GM19372 (cell line): ENCODE results near the gene PRDM11.
"Not testable (repeated sequence)": the region's sequence is repeated elsewhere in the genome, so short reads cannot be mapped to it uniquely, and the experiment has no call there.

Source experiments
- ATAC-seq: cut with Tn5 transposase; IDR thresholded peaks from one replicate; pipeline ENCODE4 v1.9.1; 2021; ENCODE audit warnings: mild to moderate bottlenecking, low read depth, moderate library complexity; ENCODE audit not compliant: unreplicated experiment

Gene PRDM11

DNA sequence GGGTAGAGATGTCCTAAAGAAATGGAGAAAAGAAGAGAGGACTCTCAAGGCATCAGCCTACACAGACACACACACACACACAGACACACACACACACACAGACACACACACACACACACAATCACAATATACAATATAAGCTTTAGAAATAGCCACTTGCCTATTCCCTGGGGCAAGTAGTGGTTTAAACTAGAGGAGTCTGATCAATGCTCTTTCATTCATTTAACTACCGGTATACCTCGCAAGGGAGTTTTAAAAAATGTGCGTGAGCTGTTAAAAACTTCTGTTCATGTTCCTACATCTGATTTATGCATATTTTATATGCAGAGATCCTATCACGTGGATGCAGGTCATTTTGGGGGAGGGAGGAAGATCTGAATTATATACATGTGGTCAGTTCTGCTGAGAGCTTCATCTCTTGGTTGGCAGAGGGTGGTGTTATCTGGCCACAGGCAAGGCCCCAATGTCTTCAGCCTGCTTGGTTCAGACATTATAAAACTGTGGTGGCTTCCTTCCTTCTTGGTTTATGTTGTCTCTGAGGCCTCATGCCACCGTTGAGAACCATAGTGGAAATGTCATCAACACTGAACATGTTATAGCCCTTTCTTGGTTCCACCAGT, 83.1 kb downstream of the PRDM11 start:
- no peak for ATAC-seq

DNA sequence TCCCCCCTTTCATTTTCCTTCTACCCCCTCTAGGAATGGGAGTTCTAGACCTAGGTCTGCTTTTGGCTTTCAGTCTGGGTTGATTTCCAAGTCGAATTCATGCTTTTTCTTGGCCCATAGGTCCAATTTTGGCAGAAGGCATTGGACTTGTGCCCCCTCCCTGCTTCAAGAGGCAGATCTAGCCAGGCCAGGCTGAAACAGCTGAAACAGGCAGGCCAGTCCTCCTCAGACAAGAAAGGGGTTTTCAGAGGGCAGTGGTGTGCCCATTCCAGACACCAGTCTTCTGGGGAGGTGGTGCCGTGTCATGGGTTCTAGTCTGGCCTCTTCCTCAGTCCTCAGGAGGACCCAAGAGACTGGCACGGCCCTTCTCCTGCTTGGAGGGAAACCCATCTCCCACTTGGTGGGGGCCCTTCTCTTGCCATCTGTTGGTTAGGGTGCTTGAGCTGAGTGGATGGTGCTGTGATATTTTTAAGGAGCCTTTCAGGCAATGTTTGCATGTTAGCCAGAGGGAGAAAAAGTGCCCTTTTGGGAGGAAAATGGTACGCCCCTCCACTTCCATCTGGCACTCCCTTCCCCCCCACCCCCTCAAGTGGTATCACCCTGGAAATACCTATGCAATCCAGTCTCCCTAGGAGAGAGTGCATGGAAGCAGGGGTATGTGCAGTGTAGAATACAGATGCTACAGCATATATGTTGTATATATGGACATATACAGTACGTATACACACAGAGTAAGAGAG, 86.1 kb downstream of the PRDM11 start:
- no peak for ATAC-seq

DNA sequence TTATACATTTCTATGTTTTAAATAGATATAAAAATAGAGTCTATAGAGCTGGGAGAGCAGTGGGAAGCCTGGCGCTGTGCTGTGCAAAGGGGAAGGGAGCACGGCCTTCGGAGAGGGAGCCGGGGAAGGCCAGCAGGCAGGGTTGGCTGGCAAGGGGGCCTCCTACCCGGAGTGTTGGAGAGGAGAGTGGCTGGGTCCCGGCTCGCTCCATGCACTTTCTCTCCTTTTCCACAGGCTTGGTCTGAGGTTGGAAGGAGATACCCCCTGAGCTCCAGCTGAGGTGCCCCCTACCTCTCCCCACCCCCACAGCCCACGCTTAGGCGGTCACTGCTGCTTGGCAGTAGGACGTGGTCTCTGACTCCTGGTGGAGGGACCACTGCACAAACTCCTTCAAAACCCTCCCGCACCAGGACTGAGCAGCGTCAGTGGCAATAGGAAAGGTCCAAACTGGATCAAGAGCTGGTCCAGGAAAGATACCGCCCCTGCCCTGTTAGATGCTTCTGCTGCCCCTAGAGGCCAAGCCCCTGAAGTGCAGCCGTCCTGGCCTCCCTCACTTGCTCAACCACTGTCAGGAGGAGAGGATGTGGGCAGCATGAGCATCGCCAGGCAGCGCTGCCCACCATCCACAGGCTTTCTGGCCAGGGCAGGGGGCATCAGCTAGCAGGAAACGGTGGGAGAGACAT, 86.8 kb downstream of the PRDM11 start:
- ATAC-seq, result peak; percentile 86

DNA sequence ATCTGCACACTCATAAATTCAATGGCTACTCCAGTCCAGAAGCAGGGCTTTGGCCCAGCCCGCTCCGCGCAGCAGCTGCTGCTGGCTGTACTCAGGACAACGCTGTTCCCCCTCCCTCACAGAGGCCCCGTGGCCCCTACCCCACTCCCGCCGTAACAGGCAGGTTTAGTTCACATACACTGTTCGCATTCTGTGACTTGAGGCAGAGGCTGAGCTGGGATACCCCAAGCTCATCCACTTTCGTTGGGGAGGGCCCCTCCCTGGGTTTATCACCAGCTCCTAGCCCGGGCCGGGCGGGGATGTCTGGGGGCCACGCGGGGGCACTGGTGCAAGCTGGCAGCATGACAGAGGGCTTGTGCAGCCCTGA, 87.3 kb downstream of the PRDM11 start:
- ATAC-seq, result no peak

DNA sequence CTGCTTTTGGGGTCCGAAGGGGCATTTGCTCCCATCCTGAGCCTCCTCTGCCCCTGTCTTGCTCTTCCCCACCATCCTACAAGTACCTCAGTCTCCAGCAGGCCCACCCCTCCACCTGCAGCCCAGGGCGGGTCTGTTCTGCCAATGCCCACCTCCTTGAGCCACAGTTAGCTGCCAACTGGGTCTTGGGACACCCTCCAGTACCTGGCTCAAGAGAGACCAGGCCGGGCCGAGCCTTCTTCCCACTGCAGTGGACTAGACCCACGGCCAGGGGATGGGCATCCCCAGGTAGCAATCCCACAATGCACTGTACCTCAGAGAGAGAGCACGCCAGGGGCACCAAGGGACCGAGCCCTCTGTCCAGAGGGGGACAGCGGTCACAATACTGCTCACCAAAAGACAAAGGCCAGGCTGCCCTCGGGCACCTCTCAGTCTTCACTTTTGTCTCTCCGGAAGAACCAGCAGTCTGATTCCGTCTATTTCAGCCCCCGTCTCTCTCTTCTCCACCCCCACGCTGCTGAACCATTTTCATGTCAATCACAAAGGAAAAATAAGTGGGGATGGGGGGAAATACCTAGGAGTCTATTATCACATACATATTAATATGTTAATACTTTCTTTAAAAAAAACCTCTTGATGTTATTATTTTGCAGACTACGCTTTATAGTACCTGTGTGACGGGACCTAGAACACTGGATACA, 88.0 kb downstream of the PRDM11 start:
- ATAC-seq, result no peak

DNA sequence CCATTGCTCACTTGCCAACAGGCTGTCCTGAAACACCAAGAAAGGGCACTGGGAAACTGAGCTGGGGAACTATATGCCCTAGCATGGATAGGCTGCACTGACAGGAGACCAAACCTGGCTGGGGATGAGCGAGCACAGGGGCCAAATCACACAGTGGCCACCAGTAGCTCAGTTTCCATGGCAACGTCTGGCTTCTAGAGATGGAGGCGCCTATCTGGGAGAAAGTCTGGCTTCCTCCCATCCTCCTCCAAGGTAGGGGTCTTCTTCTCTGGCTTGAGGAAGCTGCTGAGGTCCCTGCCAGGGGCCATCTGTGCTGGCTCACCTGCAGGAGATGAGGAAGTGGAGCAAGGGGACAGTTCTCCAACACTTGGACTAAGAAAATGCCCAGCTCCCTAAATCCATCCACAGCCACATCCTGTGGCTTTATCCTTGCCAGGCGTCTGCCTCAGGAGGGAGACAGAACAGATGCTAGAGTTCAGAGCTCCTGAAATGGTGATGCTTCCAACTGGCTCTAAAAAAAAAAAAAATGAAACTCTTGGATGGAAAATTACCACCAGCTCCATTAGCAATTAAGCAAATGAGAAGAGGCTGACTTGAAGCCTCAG, 91.4 kb downstream of the PRDM11 start:
- no peak for ATAC-seq

DNA sequence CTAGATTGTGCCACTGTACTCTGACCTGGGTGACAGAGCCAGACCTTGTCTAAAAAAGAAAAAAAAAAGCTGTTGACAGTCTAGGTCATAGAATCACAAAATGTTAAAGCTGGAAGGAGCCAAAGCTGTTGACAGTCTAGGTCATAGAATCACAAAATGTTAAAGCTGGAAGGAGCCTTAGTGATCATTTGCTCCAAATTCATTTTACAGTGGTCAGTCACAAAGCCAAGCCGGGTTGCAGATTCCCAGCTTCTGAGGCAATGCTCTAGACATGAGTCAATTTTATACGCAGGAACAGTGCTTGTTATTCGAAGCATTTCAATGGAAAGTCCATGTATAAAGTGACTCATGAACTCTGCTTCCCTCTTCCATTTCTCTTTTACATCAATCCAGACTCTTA, 92.3 kb downstream of the PRDM11 start:
- no peak for ATAC-seq

DNA sequence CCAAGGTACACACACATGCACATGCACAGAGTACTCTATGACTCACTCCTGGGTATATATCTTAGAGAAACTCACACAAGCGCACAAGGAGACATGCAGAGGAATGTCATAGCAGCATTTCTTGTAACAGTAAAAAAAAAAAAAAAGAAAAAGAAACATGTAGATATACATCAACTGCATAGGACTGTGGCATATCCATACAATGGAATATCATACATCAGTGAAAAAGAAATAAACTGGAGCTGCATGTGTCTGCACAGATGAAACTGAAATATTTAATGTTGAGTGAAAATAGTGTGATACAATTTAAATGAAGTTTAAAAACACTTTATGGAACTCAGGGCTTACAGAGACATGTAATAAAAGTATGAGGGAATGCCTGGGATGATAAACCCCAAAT, 93.3 kb downstream of the PRDM11 start:
- no peak for ATAC-seq

DNA sequence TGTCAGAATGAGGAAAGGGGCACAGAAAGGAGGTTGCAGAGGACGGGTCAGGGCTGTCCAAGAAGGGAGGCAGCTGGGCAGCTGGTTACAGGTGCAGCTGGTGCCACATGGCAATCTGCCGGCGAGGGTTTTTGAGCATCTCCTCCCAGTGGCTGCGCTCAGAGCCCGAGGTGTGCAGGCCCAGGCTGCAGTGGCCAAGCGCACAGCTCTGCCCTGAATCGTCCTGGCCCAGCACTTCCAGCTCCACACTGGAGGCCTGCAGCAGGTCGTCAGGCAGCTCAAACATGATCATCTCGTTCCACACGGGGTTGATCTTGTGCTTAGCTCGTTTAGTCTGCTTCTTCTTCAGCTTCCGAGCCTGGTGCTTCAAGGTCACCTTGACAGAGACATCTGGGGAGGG, 97.5 kb downstream of the PRDM11 start:
- no peak for ATAC-seq

DNA sequence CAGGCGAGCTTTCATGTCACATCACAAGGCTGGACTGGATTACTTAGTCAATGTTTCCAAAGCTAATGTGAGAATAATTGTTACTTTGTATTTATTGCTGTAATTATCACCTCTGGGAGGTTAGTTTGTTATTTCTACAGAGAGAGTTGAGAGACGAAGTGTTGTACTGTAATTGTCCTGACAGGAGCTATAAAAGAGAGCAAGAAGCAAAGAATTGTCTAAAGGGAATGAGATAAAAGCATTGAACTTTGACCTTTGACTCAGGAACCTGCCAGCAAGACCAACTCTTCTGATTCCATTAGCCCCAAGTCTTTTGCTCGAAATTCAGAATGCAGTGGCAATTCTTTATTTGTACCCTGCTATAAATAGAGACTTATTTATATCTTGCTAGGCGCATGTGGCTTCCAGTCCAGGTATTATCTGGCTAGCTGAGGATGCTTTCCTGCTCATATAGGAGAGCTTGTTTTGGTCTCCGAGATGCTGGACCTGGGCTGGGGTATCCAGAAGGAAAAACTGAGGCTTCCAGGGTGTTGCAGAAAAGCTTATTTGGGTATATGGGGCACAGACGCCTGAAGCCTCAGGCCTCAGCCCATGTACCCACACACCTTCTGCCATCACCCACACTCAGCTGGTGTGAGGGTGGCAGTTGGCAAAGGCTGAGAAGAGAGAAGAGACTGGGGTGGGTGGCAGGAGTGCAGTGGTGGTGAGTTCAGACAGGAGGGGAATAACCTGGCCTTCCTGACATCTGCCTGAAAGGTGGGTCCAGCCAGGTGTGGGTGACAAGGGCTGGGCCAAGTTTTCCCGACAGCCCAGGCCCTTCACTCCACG, 99.0 kb downstream of the PRDM11 start:
- ATAC-seq, result no peak

DNA sequence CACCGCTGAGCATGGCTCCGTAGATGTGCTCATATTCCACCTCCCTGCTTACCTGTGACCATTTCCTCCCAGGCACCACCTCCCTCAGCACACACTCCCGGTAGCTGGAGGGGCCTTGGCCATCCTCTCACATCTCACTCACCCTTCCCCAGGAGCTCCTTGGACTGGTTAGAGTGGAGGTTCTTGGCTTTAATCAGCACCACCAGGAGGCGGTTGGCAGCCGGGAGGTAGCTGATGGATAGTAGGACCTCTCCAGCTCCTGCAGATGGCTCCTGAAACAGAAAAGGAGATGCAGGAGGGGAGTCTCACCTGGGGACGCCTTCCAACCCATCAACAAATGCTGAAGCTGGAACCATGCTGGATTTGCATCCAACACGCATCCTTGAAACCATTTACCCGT, 99.8 kb downstream of the PRDM11 start:
- ATAC-seq, result no peak

DNA sequence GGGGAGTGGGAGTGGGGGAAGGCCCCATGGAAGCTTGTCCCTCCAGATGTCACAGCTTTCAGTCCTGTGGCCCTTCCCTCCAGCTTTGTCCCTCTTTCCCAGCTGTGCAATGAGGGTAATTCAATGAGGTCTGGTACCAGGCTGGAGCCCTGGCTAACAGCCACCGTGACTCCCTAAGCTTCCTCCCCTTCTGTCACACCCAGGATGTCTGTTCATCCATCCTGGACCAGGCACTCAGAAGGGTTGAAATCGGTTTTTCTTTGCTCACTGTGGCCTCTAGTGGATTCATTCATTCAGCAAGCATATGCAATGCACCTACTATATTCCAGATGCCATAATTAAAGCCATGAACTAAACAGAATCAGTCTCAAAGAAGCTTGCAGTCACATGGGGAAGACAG, 101.0 kb downstream of the PRDM11 start:
- no peak for ATAC-seq

DNA sequence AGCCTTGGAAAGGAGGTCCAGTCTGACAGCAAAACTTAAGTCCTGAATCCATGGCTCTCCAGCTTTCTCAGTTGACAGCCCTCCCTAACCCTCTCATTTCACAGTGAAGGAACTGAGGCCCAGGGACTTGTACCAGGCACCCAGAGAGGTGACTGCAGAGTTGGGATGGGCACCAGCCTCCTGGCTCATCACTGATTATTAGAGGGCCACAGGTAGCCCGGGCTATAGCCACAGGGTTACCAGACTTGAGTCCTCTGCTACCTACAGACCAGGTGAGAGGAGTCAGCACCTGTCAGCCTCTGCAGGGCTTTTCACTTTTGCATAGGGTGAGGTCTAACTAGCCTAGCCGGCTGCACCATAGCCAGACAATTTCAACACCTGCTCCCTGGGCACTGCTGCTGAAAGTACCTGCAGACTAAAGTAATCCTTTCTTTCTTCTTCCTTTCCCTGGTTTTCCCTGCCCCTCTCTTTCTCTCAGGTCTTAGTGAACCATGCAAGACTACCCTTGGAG, 102.1 kb downstream of the PRDM11 start:
- ATAC-seq, result no peak

DNA sequence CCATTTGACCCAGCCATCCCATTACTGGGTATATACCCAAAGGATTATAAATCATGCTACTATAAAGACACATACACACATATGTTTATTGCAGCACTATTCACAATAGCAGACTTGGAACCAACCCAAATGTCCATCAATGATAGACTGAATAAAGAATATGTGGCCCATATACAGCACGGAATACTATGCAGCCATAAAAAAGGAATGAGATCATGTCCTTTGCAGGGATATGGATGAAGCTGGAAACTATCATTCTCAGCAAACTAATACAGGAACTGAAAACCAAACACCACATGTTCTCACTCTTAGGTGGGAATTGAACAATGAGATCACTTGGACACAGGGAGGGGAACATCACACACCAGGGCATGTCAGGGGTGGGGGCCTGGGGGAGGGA, 102.9 kb downstream of the PRDM11 start:
- not testable (repeated sequence) for ATAC-seq

DNA sequence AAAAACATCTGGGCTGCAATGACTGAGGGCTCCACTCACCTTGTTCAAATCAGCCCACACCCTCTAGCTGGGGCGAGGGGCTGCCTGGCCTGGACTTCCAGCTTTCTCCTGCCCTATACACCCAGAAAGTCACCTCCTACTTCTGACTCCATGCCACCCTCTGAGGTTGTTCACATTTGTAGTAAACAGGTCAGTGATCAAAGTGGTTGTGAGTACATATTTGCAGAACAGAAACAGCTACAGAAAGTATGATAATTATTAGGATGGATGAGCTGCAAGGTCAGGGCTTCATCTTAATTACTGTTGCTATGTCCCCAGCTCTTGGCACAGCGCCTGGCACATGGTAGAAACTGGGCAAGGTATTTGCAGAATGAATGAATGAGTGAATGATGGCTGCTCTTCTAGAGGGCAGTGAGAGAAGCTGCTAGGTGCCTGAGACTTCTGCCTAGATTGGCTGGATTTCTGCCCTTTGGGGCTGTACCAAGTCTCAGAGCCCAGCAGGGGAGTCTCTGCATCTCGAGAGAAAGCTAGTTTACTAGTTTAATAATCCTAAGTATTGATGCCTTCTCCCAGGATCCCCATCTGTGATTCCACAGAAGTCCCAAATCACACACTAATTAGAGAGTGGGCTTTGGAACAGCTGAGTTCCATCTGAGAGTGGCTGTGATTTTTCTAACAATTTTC, 103.7 kb downstream of the PRDM11 start:
- no peak for ATAC-seq

DNA sequence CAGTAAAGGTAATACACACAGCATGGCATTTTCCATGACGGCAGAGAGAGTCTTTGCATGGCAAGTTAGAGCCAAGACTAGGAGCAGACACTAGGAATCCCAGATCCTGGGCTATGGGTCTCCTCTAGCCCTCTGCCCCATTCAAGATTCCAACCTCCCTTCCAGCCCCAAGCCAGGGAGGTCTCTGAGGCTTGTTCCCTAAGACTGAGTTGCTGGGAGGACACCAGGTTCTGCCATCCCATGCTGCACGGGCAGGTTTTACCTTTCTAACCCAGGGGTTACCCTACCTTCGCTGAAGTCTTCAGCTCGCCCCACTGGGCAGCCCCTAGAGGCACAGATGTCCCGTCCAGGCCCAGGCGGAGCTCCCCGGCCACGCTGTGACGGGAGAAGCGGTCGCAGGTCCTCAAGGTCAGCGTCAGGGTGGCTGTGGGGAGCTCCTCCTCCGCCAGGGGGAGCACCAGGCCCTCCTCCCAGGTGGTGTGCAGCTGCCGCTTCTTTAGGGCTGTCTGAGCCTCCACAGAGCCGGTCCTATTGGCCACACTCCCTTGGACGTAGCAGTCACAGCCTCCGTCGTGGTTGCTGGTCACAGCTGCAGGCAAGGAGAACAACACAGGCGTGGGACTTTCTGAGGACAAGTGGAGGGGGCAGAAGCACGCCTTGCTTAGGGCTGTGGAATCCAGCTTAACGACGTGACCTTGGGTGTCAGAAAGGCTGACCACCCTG, 105.9 kb downstream of the PRDM11 start:
- no peak for ATAC-seq

DNA sequence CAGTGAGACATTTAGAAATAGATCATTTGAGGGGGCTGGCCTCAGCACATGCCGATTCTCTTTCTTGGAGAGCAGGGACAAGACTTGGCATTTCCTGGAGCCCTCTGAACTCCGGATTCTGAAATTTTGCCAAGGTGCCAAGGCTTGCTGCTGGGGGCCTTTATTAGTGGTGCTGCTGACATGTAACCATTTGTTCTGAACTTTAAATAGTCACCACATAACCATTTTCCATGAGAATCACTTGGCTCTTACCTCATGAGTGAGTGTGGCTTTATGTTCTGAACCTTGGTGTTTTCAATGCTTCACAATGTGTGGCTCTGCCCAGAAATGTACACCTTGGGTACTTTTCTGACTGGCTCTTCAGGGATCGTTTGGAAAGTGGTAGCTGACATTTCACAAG, 106.4 kb downstream of the PRDM11 start:
- no peak for ATAC-seq

DNA sequence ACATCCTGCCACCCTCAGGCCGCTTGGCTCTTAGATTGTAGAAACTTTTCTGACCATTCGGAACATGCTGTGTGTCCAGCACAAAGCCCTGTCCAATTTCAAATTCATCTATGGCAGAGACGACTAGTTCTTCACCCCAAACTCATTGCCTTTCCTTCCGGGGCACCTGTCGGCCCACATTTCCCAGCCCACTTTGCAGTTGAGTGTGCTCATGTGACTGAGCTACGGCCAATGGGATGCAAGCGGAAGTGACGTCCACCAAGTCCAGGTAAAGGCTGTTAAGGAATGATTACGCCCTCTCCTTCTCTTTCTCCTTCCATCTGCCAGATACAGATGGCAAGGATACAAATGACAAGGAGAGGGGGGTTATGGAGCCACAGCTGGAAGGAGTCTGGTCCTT, 107.2 kb downstream of the PRDM11 start:
- no peak for ATAC-seq

DNA sequence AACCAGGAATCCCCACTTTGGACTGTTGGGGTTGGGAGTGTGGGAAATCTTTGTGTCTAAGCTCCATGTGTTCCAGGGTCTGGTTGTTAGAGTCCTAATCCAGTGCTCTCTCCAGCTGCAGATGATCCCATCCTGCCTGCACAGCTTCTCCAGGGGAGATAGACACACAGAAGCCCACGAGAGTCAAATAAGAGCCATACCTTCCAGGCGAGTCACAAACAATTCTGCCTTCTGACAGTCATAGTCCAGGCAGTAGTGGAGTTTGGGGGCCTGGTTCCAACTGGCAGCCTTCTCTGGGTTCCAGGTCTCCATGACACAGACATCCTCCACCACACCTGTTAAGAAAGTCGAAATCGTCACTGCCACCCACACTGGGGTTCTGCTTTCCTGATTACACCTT, 107.6 kb downstream of the PRDM11 start:
- ATAC-seq, result no peak
